A549 (cell line): ENCODE data around the gene TFF1.

Experiments used
- HMGXB4 ChIP-seq: fragments of 250-450 bp; sonication (Bioruptor Pico); IDR thresholded peaks from 2 replicates; pipeline ENCODE4 v1.5.0; 2021; ENCODE audit warnings: mild to moderate bottlenecking, moderate library complexity, borderline replicate concordance
- RCOR1 ChIP-seq: fragments of 150-350 bp; IDR thresholded peaks from 2 replicates; pipeline ENCODE4 v1.6.1; 2014; ENCODE audit warnings: antibody characterized with exemption, low read length, low read depth

DNA sequence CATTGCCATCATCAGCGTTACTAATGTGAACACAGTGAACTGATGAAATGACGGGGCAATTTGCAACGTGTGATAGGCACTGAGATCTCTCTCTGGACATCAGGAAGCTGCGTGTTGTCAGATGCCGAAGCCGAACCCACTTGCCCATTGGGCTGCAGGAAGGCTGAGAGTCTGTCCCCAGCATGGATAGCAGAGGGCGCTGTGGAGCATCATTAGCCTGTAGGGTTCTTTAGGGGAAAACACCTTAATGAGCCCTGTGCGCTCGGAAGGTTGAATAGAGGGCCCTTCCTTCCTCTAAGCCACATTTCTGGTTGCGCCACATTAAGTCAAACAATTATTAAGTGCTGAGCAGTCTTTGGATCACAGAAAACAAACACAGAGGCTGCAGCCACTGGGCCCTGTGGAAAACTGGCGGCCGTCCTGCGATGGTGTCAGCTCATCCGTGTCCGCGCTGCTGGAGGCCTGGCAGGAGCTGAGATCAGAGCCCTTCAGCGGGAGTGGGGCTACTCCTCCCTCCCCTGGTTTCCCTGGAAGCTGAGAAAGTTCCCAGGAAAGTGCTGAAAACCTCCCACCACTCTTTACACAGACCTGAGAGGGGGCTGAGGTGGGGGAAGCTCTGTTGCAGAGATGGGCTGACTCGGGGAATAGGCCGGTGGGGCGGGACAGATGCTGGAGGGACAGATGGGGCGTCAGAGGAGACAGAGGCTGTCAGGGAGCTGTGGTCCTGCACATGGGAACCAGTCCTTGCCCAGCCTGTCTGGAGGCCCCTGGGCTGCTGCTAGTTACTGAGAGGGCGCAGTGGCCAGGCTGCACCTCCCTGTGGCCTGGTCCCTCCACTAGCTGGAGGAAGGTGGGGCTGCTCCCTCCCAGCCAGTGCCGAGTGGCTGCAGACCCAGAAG is 28.3 kb downstream of the TFF1 start:
- TF ChIP-seq HMGXB4 (CRISPR knock-in tag) (no peak), RCOR1 (no peak)
